ENCODE results near the gene ABCA13.

The ABCA13 gene

GRCh38 chr7:48563334-48563733 lies 392.1 kb downstream of the ABCA13 start:
- no peak for DNase-seq

GRCh38 chr7:48575516-48575915 lies 404.3 kb downstream of the ABCA13 start:
- DNase-seq: no peak

GRCh38 chr7:48587475-48587874 lies 416.2 kb downstream of the ABCA13 start:
- no peak for DNase-seq

GRCh38 chr7:48594349-48594748 lies 423.1 kb downstream of the ABCA13 start:
- no peak for DNase-seq

- no peak for DNase-seq
These were observed 424.5 kb downstream of the ABCA13 start for GRCh38 chr7:48595756-48596155.

- DNase-seq: no peak
These were observed 439.4 kb downstream of the ABCA13 start for GRCh38 chr7:48610705-48611104.

- no peak for DNase-seq
These were observed 440.7 kb downstream of the ABCA13 start for GRCh38 chr7:48611993-48612392.

GRCh38 chr7:48617508-48617907 lies 446.2 kb downstream of the ABCA13 start:
- no peak for DNase-seq

- DNase-seq: no peak
These were observed 446.7 kb downstream of the ABCA13 start for GRCh38 chr7:48617993-48618392.

GRCh38 chr7:48621076-48621475 lies 449.8 kb downstream of the ABCA13 start:
- no peak for DNase-seq

- DNase-seq: no peak
These were observed 455.9 kb downstream of the ABCA13 start for GRCh38 chr7:48627164-48627563.

- DNase-seq: no peak
These were observed 457.6 kb downstream of the ABCA13 start for GRCh38 chr7:48628793-48629349.

- no peak for DNase-seq
These were observed 462.9 kb downstream of the ABCA13 start for GRCh38 chr7:48634116-48634632.

- no peak for DNase-seq
These were observed 464.5 kb downstream of the ABCA13 start for GRCh38 chr7:48635796-48636195.

- DNase-seq: no peak
These were observed 465.2 kb downstream of the ABCA13 start for GRCh38 chr7:48636391-48637015.

- no peak for DNase-seq
These were observed 466.1 kb downstream of the ABCA13 start for GRCh38 chr7:48637382-48637781.

- no peak for DNase-seq
These were observed 466.8 kb downstream of the ABCA13 start for GRCh38 chr7:48638041-48638440.

- no peak for DNase-seq
These were observed 472.3 kb downstream of the ABCA13 start for GRCh38 chr7:48643431-48644013.

GRCh38 chr7:48658138-48658537 lies 486.9 kb downstream of the ABCA13 start:
- DNase-seq: no peak

GRCh38 chr7:48660306-48660870 lies 489.1 kb downstream of the ABCA13 start:
- no peak for DNase-seq

GRCh38 chr7:48664241-48664640 lies 493.0 kb downstream of the ABCA13 start:
- no peak for DNase-seq

GRCh38 chr7:48665353-48666135 lies 494.3 kb downstream of the ABCA13 start:
- DNase-seq: no peak

GRCh38 chr7:48667407-48667806 lies 496.1 kb downstream of the ABCA13 start:
- DNase-seq: no peak

Data from activated naive CD4-positive, alpha-beta T cell treated with anti-CD3 and anti-CD28 coated beads, Interleukin-2, amount 50 U/mL, for 16 hours (primary cell).